HG02642 (cell line): ENCODE results near the gene AKTIP.
"Not testable (repeated sequence)": the region's sequence is repeated elsewhere in the genome, so short reads cannot be mapped to it uniquely, and the experiment has no call there.

ENCODE experiments used
- ATAC-seq: cut with Tn5 transposase; IDR thresholded peaks from one replicate; pipeline ENCODE4 v1.9.1; 2021; ENCODE audit warnings: mild to moderate bottlenecking; ENCODE audit not compliant: unreplicated experiment, poor library complexity

Gene AKTIP

GRCh38 chr16:53502331-53503269, at the start of gene AKTIP:
Gene AKTIP, minus strand, starts transcription at chr16:53503209. Its CDS starts 2,950 bp downstream, at chr16:53500259.
- peak; percentile 30 for ATAC-seq

- no peak for ATAC-seq
Measured at GRCh38 chr16:53549970-53550690, 47.1 kb upstream of the AKTIP start.

- no peak for ATAC-seq
Measured at GRCh38 chr16:53546988-53547391, 44.0 kb upstream of the AKTIP start.

GRCh38 chr16:53545433-53545832, 42.4 kb upstream of the AKTIP start:
- no peak for ATAC-seq

- no peak for ATAC-seq
Measured at GRCh38 chr16:53542283-53542682, 39.3 kb upstream of the AKTIP start.

- no peak for ATAC-seq
Measured at GRCh38 chr16:53541326-53541725, 38.3 kb upstream of the AKTIP start.

GRCh38 chr16:53539759-53540718, 37.0 kb upstream of the AKTIP start:
- ATAC-seq = not testable (repeated sequence)

- ATAC-seq = not testable (repeated sequence)
Measured at GRCh38 chr16:53539346-53539745, 36.3 kb upstream of the AKTIP start.

- no peak for ATAC-seq
Measured at GRCh38 chr16:53537626-53538025, 34.6 kb upstream of the AKTIP start.

- no peak for ATAC-seq
Measured at GRCh38 chr16:53534206-53534605, 31.2 kb upstream of the AKTIP start.

GRCh38 chr16:53530741-53531140, 27.7 kb upstream of the AKTIP start:
- no peak for ATAC-seq

- no peak for ATAC-seq
Measured at GRCh38 chr16:53530046-53530445, 27.0 kb upstream of the AKTIP start.

- ATAC-seq = no peak
Measured at GRCh38 chr16:53529513-53529912, 26.5 kb upstream of the AKTIP start.

GRCh38 chr16:53528797-53529196, 25.8 kb upstream of the AKTIP start:
- no peak for ATAC-seq

- no peak for ATAC-seq
Measured at GRCh38 chr16:53523971-53524548, 21.1 kb upstream of the AKTIP start.

- ATAC-seq = no peak
Measured at GRCh38 chr16:53523126-53523804, 20.3 kb upstream of the AKTIP start.

- ATAC-seq = no peak
Measured at GRCh38 chr16:53519417-53520091, 16.5 kb upstream of the AKTIP start.

GRCh38 chr16:53518550-53519416, 15.8 kb upstream of the AKTIP start:
- ATAC-seq = peak; percentile 97
